ENCODE measurements around the gene ATG5. TPM values are rescaled to one million over a fixed set of nuclear protein-coding genes. Genes with fewer than 3 reads are reported as not detected.

ATG5 gene
- total RNA-seq (2014; rRNA removed; shearing (Covaris generic)): 48.2 and 51.1 TPM in 2 replicates
- 25.8 and 31.6 TPM in 2 replicates for polyA plus RNA-seq (2016; fragmentation: Nextera tagmentation; extraction: Ambion mirVana)
- long read RNA-seq, transcript ATG5-208 (7 exons, 3,035 nt): minor isoform, 12 of 52 reads
- long read RNA-seq, transcript ATG5-204 (8 exons, 3,216 nt): major isoform, 30 of 52 reads
- long read RNA-seq, partial matches to known transcripts: 2 of 52 reads
- long read RNA-seq, other reads (novel, unspliced or antisense): 6 of 52 reads

DNA sequence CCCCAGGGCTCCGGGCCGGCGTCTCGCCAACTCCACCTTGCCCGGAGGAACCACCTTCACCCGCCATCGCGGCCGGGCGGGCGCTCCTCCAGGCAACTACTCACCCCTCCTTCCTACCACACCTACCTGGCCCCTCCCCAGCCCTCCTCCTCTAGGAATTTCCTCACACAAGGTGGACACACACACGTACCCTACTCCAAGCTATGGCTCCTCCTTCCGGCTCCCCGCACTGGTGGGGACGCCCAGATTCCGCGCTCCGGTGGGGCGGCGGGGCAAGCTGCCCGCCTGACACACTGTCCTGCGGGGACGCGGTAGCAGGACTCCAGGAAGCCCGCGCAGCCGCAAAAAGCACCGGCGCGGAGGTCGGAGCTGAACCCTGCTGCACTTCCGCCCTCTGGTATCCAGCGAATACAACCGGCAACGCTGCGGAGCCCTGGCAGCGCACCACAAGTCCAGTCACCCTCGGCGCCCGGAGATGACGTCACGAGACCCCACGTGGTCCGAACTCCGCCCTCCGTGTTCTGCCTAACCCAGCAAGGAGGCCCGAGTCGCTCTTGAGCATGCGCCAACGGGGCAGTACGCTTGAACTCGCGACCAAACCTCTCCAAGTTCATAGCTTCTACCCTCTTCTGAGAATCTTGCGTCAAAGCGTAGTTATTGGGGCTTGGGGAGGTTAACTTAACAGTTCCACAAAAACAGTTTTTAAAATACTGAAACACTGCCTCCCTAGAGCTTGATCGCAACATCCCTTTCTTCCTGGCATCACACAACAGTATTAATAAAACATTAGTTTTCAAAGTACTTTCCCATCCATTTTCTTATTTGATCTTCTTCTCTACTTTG lies at the start of gene ATG5:
Gene ATG5, minus strand, starts transcription at position 425 of the 843 bp plus-strand sequence. CDS start 9,552 bp downstream, outside the sequence.
- H4K20me1 ChIP-seq (replicated peaks; ENCODE audit: insufficient read depth): peaks cover 4% of the 10 kb centered on the region; the same call in 1 of the 2 replicates
- no peaks in the 10 kb centered on the region for H3K9me3 Mint-ChIP-seq
- no peaks in the 10 kb centered on the region; the same call in 2 of the 3 replicates for H3K36me3 Mint-ChIP-seq (ENCODE audit: low read depth)
- H3K27me3 Mint-ChIP-seq (ENCODE audit: insufficient read depth, low read depth, poor library complexity): peaks cover 5% of the 10 kb centered on the region
- H3K36me3 ChIP-seq (ENCODE audit: insufficient read depth): no peaks in the 10 kb centered on the region
- peaks cover 16% of the 10 kb centered on the region for H3K4me1 Mint-ChIP-seq
- peak within 1 kb of the TSS; percentile 88 for H3K4me3 ChIP-seq
- peaks cover 45% of the 10 kb centered on the region for H3K79me2 ChIP-seq (replicated peaks; ENCODE audit: insufficient read depth)
- peak within 1 kb of the TSS; percentile 93 for H3K27ac Mint-ChIP-seq
- H3K4me3 Mint-ChIP-seq: peak within 1 kb of the TSS; percentile 89
- TF ChIP-seq CREB1 (CRISPR knock-in tag; IDR thresholded peaks at IDR 0.05; ENCODE audit: low read depth) (peak; percentile 99), POLR2AphosphoS5 (IDR thresholded peaks at IDR 0.05; ENCODE audit: low read depth) (peak; percentile 92), JUNB (IDR thresholded peaks at IDR 0.05; ENCODE audit: unreplicated experiment) (no peak)
- TF ChIP-seq, protein P1, sequence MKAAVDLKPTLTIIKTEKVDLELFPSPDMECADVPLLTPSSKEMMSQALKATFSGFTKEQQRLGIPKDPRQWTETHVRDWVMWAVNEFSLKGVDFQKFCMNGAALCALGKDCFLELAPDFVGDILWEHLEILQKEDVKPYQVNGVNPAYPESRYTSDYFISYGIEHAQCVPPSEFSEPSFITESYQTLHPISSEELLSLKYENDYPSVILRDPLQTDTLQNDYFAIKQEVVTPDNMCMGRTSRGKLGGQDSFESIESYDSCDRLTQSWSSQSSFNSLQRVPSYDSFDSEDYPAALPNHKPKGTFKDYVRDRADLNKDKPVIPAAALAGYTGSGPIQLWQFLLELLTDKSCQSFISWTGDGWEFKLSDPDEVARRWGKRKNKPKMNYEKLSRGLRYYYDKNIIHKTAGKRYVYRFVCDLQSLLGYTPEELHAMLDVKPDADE (IDR thresholded peaks at IDR 0.05): peak; percentile 78
- peak; percentile 99 for DNase-seq (ENCODE audit: low spot score)
- H3K9me2 ChIP-seq (ENCODE audit: insufficient read depth): no peaks in the 10 kb centered on the region; the same call in 1 of the 2 replicates
- peaks cover 13% of the 10 kb centered on the region for H3K4me1 ChIP-seq (ENCODE audit: insufficient read depth)
- H3K27ac ChIP-seq (ENCODE audit: low read depth): peak within 1 kb of the TSS; percentile 96
- ATAC-seq: peak; percentile 91
- H3K4me2 ChIP-seq: peak within 1 kb of the TSS; percentile 89
- no peak within 1 kb of the TSS; the same call in none of the 2 replicates for H2AFZ ChIP-seq
- 0 out of 2 replicates have a peak, but pooled peaks cover 3% of the 10 kb centered on the region for H3F3A ChIP-seq (replicated peaks; ENCODE audit: low read depth)
- H3K27me3 ChIP-seq (ENCODE audit: insufficient read depth): no peaks in the 10 kb centered on the region

DNA sequence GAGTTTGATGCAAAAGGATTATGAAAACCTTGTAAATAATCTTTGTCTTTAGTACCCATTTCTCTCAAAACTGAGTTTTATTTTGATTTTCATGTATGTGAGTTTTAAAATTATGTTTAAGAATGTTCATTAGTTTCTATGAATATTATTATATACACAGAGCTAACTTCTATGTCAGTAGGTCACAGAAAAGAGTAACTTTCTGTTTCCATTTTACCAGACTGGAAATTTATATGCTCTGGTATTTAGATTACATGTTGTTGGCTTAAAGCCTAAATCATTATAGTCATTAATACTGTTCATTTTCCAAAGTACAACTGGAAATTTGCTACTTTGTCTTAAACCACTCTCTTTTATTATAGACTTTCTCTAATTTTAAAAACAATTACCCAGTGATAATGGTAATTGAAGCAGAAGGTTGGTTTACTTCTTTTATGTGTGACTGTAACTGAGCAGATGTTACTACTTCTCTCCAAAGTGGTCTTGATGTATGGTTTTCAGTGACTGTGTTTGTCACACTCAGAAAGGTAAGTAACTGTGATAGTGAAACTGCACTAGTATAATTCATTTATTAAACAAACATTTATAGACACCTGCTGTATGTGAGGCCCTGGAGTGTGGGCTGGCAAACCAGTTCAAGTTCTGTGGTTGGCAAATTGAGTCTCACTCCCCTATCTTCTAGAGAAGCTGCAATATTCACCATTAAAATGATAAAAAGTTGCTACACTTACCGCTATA lies 48.1 kb upstream of the ATG5 start:
- Histone ChIP-seq H3K9me2 (ENCODE audit: insufficient read depth) (no peaks in the 10 kb centered on the region), H3K36me3 (ENCODE audit: insufficient read depth) (no peaks in the 10 kb centered on the region), H3K79me2 (replicated peaks; ENCODE audit: insufficient read depth) (no peaks in the 10 kb centered on the region), H3F3A (replicated peaks; ENCODE audit: low read depth) (no peaks in the 10 kb centered on the region), H3K27ac (ENCODE audit: low read depth) (no peak overlapping the region), H3K4me2 (no peak overlapping the region), H3K27me3 (ENCODE audit: insufficient read depth) (no peaks in the 10 kb centered on the region), H3K4me1 (ENCODE audit: insufficient read depth) (peaks cover 9% of the 10 kb centered on the region; the same call in 1 of the 2 replicates), H3K4me3 (no peak overlapping the region), H2AFZ (no peak overlapping the region), H4K20me1 (replicated peaks; ENCODE audit: insufficient read depth) (0 out of 2 replicates have a peak, but pooled peaks cover 3% of the 10 kb centered on the region)
- H3K27ac Mint-ChIP-seq: no peak overlapping the region
- ATAC-seq (no peak), DNase-seq (ENCODE audit: low spot score) (no peak)
- TF ChIP-seq JUNB (IDR thresholded peaks at IDR 0.05; ENCODE audit: unreplicated experiment) (no peak), CREB1 (CRISPR knock-in tag; IDR thresholded peaks at IDR 0.05; ENCODE audit: low read depth) (no peak), ZNF331 (CRISPR knock-in tag; IDR thresholded peaks at IDR 0.05; ENCODE audit: low read depth) (no peak), EZH2phosphoT487 (IDR thresholded peaks at IDR 0.05; ENCODE audit: unreplicated experiment) (no peak), POLR2AphosphoS5 (IDR thresholded peaks at IDR 0.05; ENCODE audit: low read depth) (no peak)
- TF ChIP-seq, protein P1 (IDR thresholded peaks at IDR 0.05): no peak
- TF ChIP-seq, protein P2, sequence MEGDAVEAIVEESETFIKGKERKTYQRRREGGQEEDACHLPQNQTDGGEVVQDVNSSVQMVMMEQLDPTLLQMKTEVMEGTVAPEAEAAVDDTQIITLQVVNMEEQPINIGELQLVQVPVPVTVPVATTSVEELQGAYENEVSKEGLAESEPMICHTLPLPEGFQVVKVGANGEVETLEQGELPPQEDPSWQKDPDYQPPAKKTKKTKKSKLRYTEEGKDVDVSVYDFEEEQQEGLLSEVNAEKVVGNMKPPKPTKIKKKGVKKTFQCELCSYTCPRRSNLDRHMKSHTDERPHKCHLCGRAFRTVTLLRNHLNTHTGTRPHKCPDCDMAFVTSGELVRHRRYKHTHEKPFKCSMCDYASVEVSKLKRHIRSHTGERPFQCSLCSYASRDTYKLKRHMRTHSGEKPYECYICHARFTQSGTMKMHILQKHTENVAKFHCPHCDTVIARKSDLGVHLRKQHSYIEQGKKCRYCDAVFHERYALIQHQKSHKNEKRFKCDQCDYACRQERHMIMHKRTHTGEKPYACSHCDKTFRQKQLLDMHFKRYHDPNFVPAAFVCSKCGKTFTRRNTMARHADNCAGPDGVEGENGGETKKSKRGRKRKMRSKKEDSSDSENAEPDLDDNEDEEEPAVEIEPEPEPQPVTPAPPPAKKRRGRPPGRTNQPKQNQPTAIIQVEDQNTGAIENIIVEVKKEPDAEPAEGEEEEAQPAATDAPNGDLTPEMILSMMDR (conservative IDR thresholded peaks at IDR 0.05; ENCODE audit: low read depth in 2 of 2): no peak
- H3K9me3 Mint-ChIP-seq: no peaks in the 10 kb centered on the region
- peaks cover 11% of the 10 kb centered on the region for H3K4me1 Mint-ChIP-seq
- no peak overlapping the region for H3K4me3 Mint-ChIP-seq
- no peaks in the 10 kb centered on the region for H3K27me3 Mint-ChIP-seq (ENCODE audit: insufficient read depth, low read depth, poor library complexity)
- no peaks in the 10 kb centered on the region for H3K36me3 Mint-ChIP-seq (ENCODE audit: low read depth)
